Measurements from ENCODE around the gene PTPRA.
"Not testable (repeated sequence)": the region's sequence is repeated elsewhere in the genome, so short reads cannot be mapped to it uniquely, and the experiment has no call there.

Gene PTPRA

DNA sequence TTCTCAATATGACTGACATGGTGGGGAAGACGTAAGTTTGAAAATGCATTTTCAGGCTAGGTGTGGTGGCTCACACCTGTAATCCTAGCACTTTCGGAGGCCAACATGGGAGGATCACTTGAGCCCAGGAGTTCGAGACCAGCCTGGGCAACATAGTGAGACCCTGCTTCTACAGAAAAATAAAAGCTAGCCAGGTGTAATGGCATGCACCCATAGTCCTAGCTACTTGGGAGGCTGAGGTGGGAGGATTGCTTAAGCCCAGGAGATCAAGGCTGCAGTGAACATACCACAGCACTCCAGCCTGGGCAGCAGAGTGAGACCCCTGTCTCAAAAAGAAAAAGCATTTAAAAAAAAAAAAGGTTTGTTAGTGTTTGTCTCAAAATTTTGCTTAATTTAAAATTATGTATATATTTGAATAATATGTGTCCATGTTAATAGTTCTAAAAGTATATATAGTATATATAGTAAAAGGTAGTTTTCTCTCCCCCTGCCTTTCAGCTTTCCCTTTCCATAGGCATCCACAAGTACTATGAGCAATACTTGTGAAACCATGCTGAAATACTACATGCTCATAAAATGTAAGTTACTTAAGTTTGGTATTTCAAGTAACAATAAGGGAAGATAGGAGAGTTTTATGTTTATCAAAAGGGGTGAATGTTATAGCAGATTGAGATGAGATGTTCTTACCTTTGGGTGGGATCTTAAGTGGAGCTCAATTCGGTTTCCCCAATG, 15.1 kb downstream of the PTPRA start:
- no peak for DNase-seq (ENCODE audit: low spot score)

GRCh38 chr20:2889209-2889608, 15.9 kb downstream of the PTPRA start:
- DNase-seq (ENCODE audit: low spot score) = no peak

GRCh38 chr20:2889797-2890196, 16.5 kb downstream of the PTPRA start:
- no peak for DNase-seq (ENCODE audit: low spot score)

GRCh38 chr20:2890742-2891141, 17.5 kb downstream of the PTPRA start:
- no peak for DNase-seq (ENCODE audit: low spot score)

DNA sequence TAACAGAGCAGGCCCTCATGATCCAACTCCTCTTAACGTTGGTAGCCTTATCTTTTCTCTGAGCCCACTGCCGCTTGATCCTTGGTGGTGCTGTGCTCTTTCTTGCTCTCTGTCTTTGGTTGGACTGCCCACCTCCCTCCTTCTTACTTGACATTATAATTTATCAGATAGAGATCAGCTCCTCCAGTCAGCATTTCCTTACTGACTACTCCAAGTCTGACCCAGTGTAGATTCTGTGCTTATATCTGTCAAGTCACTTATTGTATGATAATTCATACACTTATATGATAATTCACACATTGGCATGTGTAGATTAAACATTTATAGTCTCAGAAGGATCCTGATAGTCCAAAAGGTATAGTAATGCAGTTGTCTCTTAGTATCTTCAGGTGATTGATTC, 18.1 kb downstream of the PTPRA start:
- no peak for DNase-seq (ENCODE audit: low spot score)

GRCh38 chr20:2892376-2892775, 19.1 kb downstream of the PTPRA start:
- DNase-seq (ENCODE audit: low spot score) = no peak

GRCh38 chr20:2894221-2894620, 20.9 kb downstream of the PTPRA start:
- DNase-seq (ENCODE audit: low spot score) = no peak

- DNase-seq (ENCODE audit: low spot score) = not testable (repeated sequence)
Observed at GRCh38 chr20:2895154-2895553, 21.9 kb downstream of the PTPRA start.

GRCh38 chr20:2899243-2899642, 26.0 kb downstream of the PTPRA start:
- DNase-seq (ENCODE audit: low spot score) = no peak

GRCh38 chr20:2900845-2901592, 27.7 kb downstream of the PTPRA start:
- no peak for DNase-seq (ENCODE audit: low spot score)

GRCh38 chr20:2902291-2902690, 29.0 kb downstream of the PTPRA start:
- DNase-seq (ENCODE audit: low spot score) = no peak

DNA sequence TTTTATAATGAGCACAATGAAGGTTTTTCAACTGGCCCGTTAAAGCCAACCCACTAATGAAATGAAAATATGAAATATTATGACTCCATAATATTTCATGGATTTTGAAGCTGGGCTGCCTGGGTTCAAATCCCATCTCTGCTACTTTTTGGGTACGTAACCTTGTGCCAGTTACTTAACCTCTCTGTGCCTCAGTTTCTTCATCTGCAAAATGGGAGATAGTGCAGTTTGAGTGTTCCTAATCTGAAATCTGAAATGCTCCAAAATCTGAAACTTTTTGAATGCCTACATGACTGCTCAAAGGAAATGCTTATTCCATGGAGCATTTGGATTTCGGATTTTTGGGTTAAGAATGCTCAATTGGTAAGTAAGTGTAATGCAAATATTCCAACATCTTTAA, 29.5 kb downstream of the PTPRA start:
- no peak for DNase-seq (ENCODE audit: low spot score)

GRCh38 chr20:2903686-2904085, 30.4 kb downstream of the PTPRA start:
- DNase-seq (ENCODE audit: low spot score) = no peak

GRCh38 chr20:2907519-2907918, 34.2 kb downstream of the PTPRA start:
- no peak for DNase-seq (ENCODE audit: low spot score)

- no peak for DNase-seq (ENCODE audit: low spot score)
Observed at GRCh38 chr20:2909953-2910352, 36.7 kb downstream of the PTPRA start.

DNA sequence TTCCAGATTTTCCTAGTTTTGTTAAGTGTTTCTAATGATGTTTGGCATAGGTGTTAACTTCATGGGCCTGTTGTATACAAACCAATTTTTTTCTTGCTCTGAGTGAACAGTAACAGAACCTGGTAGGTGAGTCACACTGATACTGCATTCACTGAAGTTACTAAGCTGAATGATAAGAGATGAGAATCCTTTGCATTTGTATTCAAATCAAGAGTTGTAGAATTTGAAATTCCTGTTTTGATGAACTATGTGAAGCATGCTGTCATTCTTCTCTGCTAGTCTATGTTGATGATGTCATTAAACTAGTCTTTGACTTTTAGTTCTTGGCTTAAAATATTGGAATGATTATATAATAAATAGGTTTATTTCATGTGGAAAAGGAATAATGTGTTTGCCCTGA, 37.9 kb downstream of the PTPRA start:
- DNase-seq (ENCODE audit: low spot score) = no peak

GRCh38 chr20:2914160-2914559, 40.9 kb downstream of the PTPRA start:
- DNase-seq (ENCODE audit: low spot score) = no peak

DNA sequence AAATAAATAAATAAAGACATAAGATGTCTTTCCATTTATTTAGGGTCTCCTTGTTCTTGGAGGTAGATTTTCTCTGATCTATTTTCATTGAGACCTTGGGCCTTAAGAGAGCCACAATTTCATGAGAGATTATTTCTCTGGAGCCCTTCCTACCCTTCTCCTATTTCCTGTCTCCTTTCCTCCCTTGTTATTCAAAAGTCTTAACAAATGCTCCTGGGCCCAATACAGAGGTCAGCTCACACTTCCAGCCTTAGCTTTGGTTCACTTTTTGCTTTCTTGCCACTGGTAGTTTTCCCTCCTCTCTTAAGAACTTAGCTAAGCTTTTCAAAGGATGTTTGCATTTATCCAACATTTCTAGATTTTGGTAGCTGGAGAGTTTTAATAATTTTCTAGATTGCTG, 44.0 kb downstream of the PTPRA start:
- no peak for DNase-seq (ENCODE audit: low spot score)

GRCh38 chr20:2918096-2919049, 45.1 kb downstream of the PTPRA start:
- no peak for DNase-seq (ENCODE audit: low spot score)

DNA sequence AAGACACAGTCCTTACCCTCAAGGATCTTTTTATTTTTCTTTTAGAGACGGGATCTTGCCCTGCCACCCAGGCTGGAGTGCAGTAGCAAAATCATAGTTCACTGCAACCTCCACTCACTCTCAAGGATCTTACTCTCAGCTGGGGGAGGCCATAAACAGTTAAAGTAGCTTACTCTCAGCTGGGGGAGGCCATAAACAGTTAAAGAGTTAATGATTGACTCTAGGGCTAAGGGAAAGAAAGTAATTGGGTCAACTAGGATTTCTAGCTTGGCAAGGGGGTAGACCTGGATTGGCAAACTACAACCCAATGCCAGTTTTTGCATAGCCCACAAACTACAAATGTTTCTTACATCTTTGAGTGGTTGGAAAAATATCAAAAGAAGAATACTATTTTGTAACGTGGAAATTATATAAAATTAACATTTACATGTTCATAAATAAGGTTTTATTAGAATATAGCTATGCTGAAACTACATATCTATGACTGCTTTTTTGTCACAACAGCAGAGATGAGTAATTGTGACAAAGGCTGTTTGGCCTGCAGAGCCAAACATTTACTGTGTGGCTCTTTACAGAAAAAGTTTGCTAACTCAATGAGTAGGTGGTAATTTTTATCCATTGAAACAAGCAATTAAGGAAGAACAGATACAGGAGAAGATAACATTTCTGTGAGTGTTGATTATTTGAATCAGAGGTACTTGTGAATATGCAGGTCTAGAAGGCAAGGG, 46.4 kb downstream of the PTPRA start:
- DNase-seq (ENCODE audit: low spot score) = no peak

- no peak for DNase-seq (ENCODE audit: low spot score)
Observed at GRCh38 chr20:2920473-2920872, 47.2 kb downstream of the PTPRA start.

DNA sequence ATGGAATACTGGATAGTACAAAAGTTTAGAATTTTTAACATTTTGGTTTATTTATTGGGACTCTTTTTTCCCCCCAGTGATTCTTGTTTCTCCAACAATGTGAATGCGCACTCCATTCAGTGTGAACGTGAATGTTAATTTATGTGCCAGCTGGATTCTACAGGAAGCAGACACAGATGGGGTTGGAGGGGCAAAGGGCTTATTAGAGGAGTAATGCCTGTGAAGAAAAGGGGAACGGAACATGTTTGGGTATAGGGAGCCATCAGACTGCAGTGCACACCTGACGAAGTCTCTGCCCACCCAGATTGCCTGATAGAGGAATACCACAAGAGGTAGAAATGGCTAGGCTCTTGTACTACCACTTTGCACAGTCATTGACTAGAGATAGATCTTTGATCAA, 48.2 kb downstream of the PTPRA start:
- no peak for DNase-seq (ENCODE audit: low spot score)

Measured in hepatic stellate cell (primary cell).